ENCODE measurements around the gene EGLN3. TPM values are rescaled to one million over a fixed set of nuclear protein-coding genes. Genes with fewer than 3 reads are reported as not detected.
"Not testable (repeated sequence)": the region's sequence is repeated elsewhere in the genome, so short reads cannot be mapped to it uniquely, and the experiment has no call there.

Gene EGLN3
- total RNA-seq, 4 donors from 2014 or later: 161 to 299 (median 167) TPM

- 98 to 100% methylated on average over 2 of the region's 2 CpGs for WGBS, 2 donors
- no peak for DNase-seq (ENCODE audit: low spot score in 2 of 2)
- no peak overlapping the region for H3K4me3 ChIP-seq (ENCODE audit: low read depth, poor library complexity, severe bottlenecking)
- TF ChIP-seq, protein P1, sequence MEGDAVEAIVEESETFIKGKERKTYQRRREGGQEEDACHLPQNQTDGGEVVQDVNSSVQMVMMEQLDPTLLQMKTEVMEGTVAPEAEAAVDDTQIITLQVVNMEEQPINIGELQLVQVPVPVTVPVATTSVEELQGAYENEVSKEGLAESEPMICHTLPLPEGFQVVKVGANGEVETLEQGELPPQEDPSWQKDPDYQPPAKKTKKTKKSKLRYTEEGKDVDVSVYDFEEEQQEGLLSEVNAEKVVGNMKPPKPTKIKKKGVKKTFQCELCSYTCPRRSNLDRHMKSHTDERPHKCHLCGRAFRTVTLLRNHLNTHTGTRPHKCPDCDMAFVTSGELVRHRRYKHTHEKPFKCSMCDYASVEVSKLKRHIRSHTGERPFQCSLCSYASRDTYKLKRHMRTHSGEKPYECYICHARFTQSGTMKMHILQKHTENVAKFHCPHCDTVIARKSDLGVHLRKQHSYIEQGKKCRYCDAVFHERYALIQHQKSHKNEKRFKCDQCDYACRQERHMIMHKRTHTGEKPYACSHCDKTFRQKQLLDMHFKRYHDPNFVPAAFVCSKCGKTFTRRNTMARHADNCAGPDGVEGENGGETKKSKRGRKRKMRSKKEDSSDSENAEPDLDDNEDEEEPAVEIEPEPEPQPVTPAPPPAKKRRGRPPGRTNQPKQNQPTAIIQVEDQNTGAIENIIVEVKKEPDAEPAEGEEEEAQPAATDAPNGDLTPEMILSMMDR (IDR thresholded peaks at IDR 0.05): no peak
- TF ChIP-seq POLR2A (IDR thresholded peaks at IDR 0.05): no peak
- intact Hi-C loops (cut with DNase I; ENCODE audit: low total_unique reads): no loop called here
These were observed 34.4 kb upstream of the EGLN3 start for GRCh38 chr14:33985242-33985641.

GRCh38 chr14:33979613-33980276, 28.9 kb upstream of the EGLN3 start:
- intact Hi-C loops (cut with DNase I; ENCODE audit: low total_unique reads): no loop called here
- 67 to 81% methylated on average over 7 of the region's 7 CpGs for WGBS, 2 donors
- no peak overlapping the region for H3K4me3 ChIP-seq (ENCODE audit: low read depth, poor library complexity, severe bottlenecking)
- TF ChIP-seq, protein P1 (IDR thresholded peaks at IDR 0.05): no peak
- TF ChIP-seq POLR2A (IDR thresholded peaks at IDR 0.05): no peak
- no peak for DNase-seq (ENCODE audit: low spot score in 2 of 2)

DNA sequence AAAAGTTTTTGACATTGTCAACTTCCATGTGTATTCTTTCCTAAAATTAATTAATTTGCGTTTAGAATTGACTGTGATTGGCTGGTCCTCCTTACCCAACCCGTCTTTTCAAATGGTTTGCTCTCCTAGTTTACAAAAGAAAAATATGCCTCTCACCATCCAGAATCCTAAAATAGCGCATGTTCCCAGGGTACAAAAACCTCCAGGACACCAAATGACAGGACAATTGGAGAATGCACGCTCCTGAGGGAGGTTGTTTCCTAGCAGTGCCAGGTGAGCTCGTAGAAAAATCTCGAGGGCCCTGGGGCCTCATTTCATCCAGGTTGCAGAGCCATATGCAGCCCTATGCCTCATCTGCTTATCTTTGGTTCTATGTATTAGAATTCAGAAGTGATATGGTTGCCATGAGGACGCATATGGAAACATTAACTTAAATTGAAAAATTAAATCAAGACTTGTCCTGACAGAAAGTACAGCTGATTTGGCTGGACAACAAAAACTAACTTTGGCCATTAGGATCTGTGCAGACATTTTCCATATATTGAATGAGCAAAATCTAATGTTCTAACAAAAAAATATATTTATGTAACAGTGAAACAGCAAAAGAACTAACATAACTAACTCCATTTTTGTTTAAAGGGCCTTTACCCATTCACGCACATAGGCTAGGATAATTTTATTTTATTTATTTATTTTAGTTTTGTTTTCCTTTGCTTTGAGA, 28.2 kb upstream of the EGLN3 start:
- DNase-seq (ENCODE audit: low spot score in 2 of 2): no peak
- no peak for TF ChIP-seq POLR2A (IDR thresholded peaks at IDR 0.05)
- TF ChIP-seq, protein P1 (IDR thresholded peaks at IDR 0.05): no peak
- intact Hi-C loops (cut with DNase I; ENCODE audit: low total_unique reads): no loop called here
- no peak overlapping the region for H3K4me3 ChIP-seq (ENCODE audit: low read depth, poor library complexity, severe bottlenecking)
- 66 to 80% methylated on average over 8 of the region's 8 CpGs for WGBS, 2 donors

DNA sequence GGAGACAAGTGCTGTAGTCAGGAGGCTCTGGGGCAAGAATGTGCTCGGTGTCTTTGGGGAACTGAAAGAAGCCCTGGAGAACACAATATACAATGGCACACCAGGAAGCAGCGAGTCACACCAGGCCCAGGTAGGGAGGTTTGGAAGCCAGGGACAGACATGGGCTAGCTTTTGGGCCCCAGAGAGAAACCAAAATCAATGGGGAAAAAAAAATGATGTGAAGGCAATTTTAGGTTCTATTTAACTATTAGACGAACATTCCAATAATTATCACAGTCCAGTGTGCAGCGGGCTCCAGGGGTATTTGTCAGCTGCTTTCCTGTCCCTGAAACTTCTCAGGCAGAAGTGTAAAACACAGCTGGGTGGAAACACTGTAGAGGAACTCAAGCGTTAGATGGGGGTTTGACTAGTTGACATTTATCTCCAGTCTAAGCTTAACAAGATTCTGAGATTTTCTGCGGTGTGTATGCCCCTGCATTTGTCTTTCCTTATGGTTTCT, 21.8 kb upstream of the EGLN3 start:
- WGBS, 2 donors: 87% methylated on average over 6 of the region's 6 CpGs
- intact Hi-C loops (cut with DNase I; ENCODE audit: low total_unique reads): no loop called here
- no peak for DNase-seq (ENCODE audit: low spot score in 2 of 2)
- no peak overlapping the region for H3K4me3 ChIP-seq (ENCODE audit: low read depth, poor library complexity, severe bottlenecking)
- TF ChIP-seq POLR2A (IDR thresholded peaks at IDR 0.05): no peak
- TF ChIP-seq, protein P1 (IDR thresholded peaks at IDR 0.05): no peak

GRCh38 chr14:33969846-33970245, 19.0 kb upstream of the EGLN3 start:
- H3K4me3 ChIP-seq (ENCODE audit: low read depth, poor library complexity, severe bottlenecking); intact Hi-C loops (cut with DNase I; ENCODE audit: low total_unique reads); DNase-seq (ENCODE audit: low spot score in 2 of 2): not testable (repeated sequence)
- WGBS, 2 donors: 91 to 97% methylated on average over 1 of the region's 1 CpG

DNA sequence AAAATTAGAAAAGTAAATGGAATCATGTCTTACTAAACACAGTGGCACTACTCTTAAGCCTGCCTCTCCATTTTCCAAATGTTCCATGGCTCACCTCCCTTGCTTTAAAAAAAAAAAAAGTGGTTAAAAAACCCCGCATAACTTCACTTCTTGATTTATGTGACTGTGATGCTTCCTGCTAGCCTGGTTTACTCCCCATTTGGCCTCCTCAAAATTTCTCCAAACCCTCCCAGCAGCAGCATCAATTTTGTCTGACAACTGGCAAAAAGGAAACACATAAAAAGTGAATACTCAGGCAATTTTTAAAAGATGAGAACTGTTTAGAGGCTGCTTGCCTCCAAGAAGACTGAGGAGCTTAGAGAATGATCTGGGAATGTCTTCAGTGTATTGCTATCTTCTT, 17.8 kb upstream of the EGLN3 start:
- 18 to 33% methylated on average over 1 of the region's 1 CpG for WGBS, 2 donors
- H3K4me3 ChIP-seq (ENCODE audit: low read depth, poor library complexity, severe bottlenecking): no peak overlapping the region
- intact Hi-C loops (cut with DNase I; ENCODE audit: low total_unique reads): no loop called here
- no peak for DNase-seq (ENCODE audit: low spot score in 2 of 2)
- no peak for TF ChIP-seq POLR2A (IDR thresholded peaks at IDR 0.05)
- TF ChIP-seq, protein P1 (IDR thresholded peaks at IDR 0.05): no peak
